Thymus (tissue), 11 donors: ENCODE data around the gene NCF4. TPM values are rescaled to one million over a fixed set of nuclear protein-coding genes. Genes with fewer than 3 reads are reported as not detected.

ENCODE experiments used
- DNase-seq, 9 donors: peaks; one replicate each; pipeline ENCODE4 v3.0.0-alpha.2; 2013; ENCODE audit warnings: low spot score in 9 of 9, low read depth in 6 of 9, missing footprints in 1 of 9
- H3K27ac ChIP-seq, 2 donors: one replicate each; pipeline ENCODE4 v1.5.1; 2013; ENCODE audit warnings: control low read depth in 1 of 2, low read depth in 1 of 2, low read length in 1 of 2, mild to moderate bottlenecking in 1 of 2, moderate library complexity in 1 of 2
- H3K27me3 ChIP-seq, 2 donors: one replicate each; pipeline ENCODE4 v1.5.1; 2013; ENCODE audit warnings: low read length in 1 of 2; ENCODE audit not compliant: control insufficient read depth in 2 of 2, insufficient read depth in 1 of 2
- H3K36me3 ChIP-seq, 2 donors: one replicate each; pipeline ENCODE4 v1.5.1; 2013; ENCODE audit warnings: low read length in 1 of 2, mild to moderate bottlenecking in 1 of 2, moderate library complexity in 1 of 2; ENCODE audit not compliant: control insufficient read depth in 2 of 2, insufficient read depth in 2 of 2
- H3K4me1 ChIP-seq, 2 donors: one replicate each; pipeline ENCODE4 v1.5.1; 2013; ENCODE audit warnings: low read length in 2 of 2; ENCODE audit not compliant: control insufficient read depth in 2 of 2, insufficient read depth in 2 of 2
- H3K4me3 ChIP-seq, 2 donors: one replicate each; pipeline ENCODE4 v1.5.1; 2013; ENCODE audit warnings: low read length in 2 of 2, control low read depth in 1 of 2, mild to moderate bottlenecking in 1 of 2
- H3K9me3 ChIP-seq, 2 donors: one replicate each; pipeline ENCODE4 v1.5.1; 2013; ENCODE audit warnings: low read length in 1 of 2, mild to moderate bottlenecking in 1 of 2; ENCODE audit not compliant: control insufficient read depth in 2 of 2, insufficient read depth in 1 of 2
- WGBS: extraction: QIAGEN DNeasy Blood & Tissue Kit; methylation state at CpG from one replicate; pipeline ENCODE4 v1.1.7; 2013; 5-methylcytosine and 5-hydroxymethylcytosine counted together
- polyA plus RNA-seq: library from polyadenylated mRNA; stranded (reverse); fragments of 200-250 nt; gene quantifications from one replicate; pipeline ENCODE4 v1.2.3, GENCODE V29; 2013
- total RNA-seq: library from RNA; stranded (reverse); fragments of 120-200 nt; gene quantifications from one replicate; pipeline ENCODE4 v1.2.4, GENCODE V29; 2013
- donor health status: healthy.

The NCF4 gene
- total and polyA plus RNA-seq, 2 donors = 17.6 to 24.0 TPM

DNA sequence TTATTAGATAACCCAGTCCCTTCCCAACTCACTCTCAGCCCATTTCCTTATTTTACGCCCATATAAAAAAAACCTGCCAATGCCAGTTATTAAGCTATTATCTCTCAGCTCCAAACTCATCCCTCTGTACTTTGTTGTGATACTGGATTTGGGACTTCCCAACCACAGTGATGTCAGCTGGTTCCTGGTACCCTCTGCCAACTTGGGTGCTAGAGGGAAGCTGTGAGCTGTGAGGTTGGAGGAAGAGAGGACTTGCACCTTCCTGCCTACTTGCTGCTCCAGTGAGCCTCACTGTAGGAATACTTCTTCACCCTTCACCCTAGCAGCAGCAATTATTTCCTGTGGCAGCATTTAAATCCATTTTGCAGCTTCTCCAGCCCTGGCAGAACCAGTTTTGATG, 33.5 kb downstream of the NCF4 start:
- H3K4me1 ChIP-seq = no peaks in the 10 kb centered on the region
- no peaks in the 10 kb centered on the region for H3K36me3 ChIP-seq
- H3K9me3 ChIP-seq = peaks cover 0 to 6% of the 10 kb centered on the region in 2 donors
- no peak overlapping the region for H3K27ac ChIP-seq
- no peak for DNase-seq
- WGBS = 94% methylated on average over 1 of the region's 1 CpG
- no peaks in the 10 kb centered on the region for H3K27me3 ChIP-seq
- H3K4me3 ChIP-seq = no peak overlapping the region

DNA sequence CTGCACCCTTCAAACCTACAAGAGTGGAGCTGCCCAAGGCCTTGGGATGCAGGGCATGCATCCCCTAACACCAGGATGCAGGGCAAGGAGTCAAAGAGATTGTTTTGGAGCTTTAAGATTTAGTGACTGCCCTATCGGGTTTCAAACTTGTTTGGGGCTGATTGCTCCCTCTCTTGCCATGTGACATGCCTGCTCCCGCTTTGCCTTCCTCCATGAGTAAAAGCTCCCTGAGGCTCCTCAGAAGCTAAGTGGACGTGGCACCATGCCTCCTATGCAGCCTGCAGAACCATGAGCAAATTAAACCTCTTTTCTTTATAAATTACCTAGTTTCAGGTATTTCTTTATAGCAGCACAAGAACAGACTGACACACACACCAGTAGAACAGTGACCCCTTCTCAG, 36.8 kb downstream of the NCF4 start:
- Histone ChIP-seq H3K4me1 (peaks cover 0 to 21% of the 10 kb centered on the region in 2 donors), H3K9me3 (peaks cover 0 to 8% of the 10 kb centered on the region in 2 donors), H3K4me3 (no peak overlapping the region), H3K27ac (no peak overlapping the region), H3K27me3 (no peaks in the 10 kb centered on the region), H3K36me3 (no peaks in the 10 kb centered on the region)
- no peak for DNase-seq
- 92% methylated on average over 3 of the region's 3 CpGs for WGBS

DNA sequence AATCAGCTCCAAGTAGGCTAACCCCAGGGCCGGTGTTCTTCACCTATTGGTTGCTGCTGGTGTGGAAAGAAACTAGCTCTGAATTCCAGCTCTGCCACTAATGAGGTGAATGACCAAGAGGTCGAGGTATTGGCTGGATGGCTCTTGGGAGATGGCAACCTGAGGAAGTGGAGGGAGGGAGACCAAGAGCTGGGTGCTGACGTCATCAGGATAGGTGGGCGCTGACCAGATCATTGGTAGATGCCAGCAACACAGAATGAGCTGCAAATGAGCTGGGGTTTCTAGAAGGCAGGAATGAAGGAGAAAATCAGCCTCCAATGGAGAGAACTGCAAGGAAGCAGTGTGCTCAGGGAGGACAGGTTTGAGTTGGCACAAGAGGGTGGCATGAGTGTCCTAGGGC, 37.9 kb downstream of the NCF4 start:
- no peak overlapping the region for H3K4me3 ChIP-seq
- no peak for DNase-seq

DNA sequence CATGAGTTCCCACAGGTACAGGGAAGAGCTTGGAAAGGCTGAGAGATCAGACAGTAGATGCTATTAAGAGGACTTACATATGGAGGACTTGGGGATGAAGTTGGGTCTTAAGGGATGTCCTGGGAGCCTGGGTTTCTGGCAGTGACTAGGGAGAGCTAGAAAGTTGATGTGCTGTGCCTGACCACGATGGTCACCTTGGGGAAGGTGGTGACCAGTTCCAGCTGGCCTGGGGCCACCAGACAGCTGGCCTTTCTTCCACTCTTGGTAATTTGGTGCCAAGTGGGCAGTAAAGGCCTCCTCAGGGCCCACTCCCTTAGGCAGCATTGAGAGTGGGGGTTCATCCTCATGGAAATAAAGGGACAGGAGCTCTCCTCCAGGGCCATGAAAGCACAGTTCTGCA, 38.7 kb downstream of the NCF4 start:
- H3K4me1 ChIP-seq = peaks cover 0 to 21% of the 10 kb centered on the region in 2 donors
- H3K27me3 ChIP-seq = no peaks in the 10 kb centered on the region
- H3K4me3 ChIP-seq = no peak overlapping the region
- H3K36me3 ChIP-seq = no peaks in the 10 kb centered on the region
- no peak overlapping the region for H3K27ac ChIP-seq
- 90% methylated on average over 1 of the region's 1 CpG for WGBS
- H3K9me3 ChIP-seq = peaks cover 0 to 8% of the 10 kb centered on the region in 2 donors
- DNase-seq = no peak

More for the DNA sequence above, 37.9 kb downstream of the NCF4 start:
- H3K4me1 ChIP-seq = peaks cover 0 to 21% of the 10 kb centered on the region in 2 donors
- no peaks in the 10 kb centered on the region for H3K27me3 ChIP-seq
- H3K36me3 ChIP-seq = no peaks in the 10 kb centered on the region
- H3K27ac ChIP-seq = no peak overlapping the region
- H3K9me3 ChIP-seq = peaks cover 0 to 8% of the 10 kb centered on the region in 2 donors
- 80% methylated on average over 4 of the region's 4 CpGs for WGBS

DNA sequence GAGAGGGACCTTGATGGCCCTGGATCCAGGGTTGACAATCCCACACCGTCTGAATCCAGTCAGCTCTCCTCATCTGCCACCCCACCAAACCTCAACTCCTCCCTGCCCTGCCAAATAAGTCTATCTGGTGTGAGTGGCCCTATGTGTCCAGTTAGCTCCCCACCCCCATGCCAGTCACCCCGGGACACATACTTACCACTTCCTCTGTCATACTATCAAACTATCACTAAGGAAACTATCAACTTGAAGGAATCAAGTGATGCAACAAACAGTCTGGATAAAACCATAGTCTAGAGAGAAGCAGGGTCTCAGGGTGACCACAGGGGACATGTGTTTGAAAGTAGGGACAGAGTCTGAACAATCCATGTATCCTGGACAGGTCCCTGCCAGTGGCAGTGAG, 39.4 kb downstream of the NCF4 start:
- Histone ChIP-seq H3K27me3 (no peaks in the 10 kb centered on the region), H3K36me3 (no peaks in the 10 kb centered on the region), H3K4me3 (no peak overlapping the region), H3K9me3 (peaks cover 0 to 8% of the 10 kb centered on the region in 2 donors), H3K27ac (no peak overlapping the region), H3K4me1 (peaks cover 0 to 21% of the 10 kb centered on the region in 2 donors)
- DNase-seq = no peak
- 82% methylated on average over 2 of the region's 2 CpGs for WGBS

DNA sequence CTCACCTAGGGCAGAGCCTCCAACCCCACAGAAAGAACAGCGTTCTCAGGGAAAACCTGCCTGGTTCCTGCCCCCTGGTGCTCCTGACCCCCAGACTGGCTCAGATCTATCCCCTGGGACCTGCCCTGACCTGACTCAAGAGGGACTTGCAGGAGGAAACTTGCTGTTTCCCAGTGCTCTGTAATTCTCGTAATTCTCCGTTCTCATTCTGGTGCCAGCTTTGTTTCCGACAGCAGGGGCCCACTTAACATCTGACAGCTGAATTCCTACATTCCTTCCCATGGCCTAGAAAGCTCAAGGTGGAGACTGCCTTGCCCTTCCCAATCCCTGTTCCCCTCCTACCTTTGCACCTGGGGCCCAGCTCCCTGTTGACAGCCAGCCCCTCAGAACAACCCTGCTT, 40.1 kb downstream of the NCF4 start:
- Histone ChIP-seq H3K27me3 (no peaks in the 10 kb centered on the region), H3K36me3 (no peaks in the 10 kb centered on the region), H3K9me3 (peaks cover 0 to 6% of the 10 kb centered on the region in 2 donors), H3K4me3 (no peak overlapping the region), H3K27ac (peak overlapping the region; percentile 52 to 61), H3K4me1 (peaks cover 0 to 21% of the 10 kb centered on the region in 2 donors)
- no peak for DNase-seq
- WGBS = 85% methylated on average over 4 of the region's 4 CpGs

DNA sequence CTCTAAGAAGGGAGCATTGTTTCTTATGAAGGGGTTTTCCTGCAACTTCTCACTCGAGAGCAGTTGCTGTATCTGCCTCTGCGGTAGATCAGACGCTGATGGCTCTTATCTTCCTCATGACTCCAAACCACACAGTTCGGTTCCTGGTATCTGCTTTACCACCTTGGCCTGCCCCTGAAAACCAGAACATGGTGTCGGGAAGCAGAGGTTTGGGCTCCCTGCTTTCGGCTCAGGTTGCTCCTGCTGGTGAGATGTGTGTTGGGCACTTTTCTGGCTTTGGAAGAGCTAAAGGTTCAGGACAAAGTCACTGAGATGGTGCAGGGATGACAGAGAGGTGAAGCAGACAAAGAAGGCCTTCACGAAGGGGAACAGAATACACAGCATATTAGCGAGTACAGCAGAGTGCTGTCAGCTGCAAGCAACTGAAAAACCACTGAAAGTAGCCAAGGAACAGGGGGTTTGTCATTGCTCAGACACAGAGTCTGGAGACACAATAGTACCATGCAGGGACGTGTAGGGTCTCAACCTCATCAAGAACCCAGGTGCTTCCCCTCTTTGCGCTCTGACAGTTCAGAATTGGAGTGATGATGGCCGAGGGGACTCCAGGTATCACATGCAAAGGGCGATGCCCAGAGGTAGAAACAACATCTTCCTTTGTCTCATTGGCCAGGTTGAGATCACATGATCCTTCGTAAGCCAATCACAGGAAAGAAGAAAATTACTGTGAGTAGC, 40.8 kb downstream of the NCF4 start:
- WGBS = 84% methylated on average over 13 of the region's 13 CpGs
- peak overlapping the region in 1 of 2 donors; percentile 61 for H3K27ac ChIP-seq

DNA sequence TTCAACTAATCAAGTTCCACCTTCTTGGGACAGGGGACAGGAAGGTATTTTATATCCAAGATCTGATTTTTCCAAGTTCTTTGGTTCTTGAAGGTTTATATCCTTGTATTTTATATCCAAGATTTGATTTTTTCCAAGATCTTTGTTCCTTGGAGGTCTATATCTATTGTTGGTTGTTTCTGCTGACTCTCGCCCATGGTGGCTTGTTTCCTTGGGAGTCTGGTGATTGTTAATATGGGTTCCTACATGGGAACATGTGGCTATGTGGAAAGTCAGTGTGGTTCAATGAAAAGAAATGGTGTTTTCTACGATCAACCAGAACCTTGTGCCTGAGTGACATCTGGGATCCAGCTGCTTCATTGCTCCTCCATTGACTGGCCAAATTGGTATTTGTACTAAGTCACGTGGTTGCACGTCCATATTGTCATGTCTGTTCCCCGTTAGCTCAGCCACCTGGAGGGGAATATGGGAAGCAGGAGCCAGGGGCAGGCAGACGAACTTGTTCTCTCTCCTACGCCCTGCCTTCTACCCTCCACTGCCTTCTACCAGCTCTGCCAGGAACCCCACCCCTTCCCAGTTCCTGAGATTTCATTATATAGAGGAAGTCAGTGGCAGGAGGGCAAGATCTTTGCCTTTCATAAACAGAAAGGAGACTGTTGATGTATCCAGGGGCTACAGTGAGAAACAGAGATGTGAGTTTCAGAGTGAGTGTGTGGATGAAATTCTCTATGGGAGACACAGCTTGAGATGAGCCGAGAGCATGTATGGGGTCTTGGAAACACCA, 41.5 kb downstream of the NCF4 start:
- H3K4me1 ChIP-seq = peaks cover 0 to 21% of the 10 kb centered on the region in 2 donors
- DNase-seq = no peak
- H3K9me3 ChIP-seq = peaks cover 0 to 2% of the 10 kb centered on the region in 2 donors
- H3K27me3 ChIP-seq = no peaks in the 10 kb centered on the region
- no peaks in the 10 kb centered on the region for H3K36me3 ChIP-seq
- no peak overlapping the region for H3K27ac ChIP-seq
- 90% methylated on average over 8 of the region's 8 CpGs for WGBS
- H3K4me3 ChIP-seq = no peak overlapping the region

More for the DNA sequence above, 40.8 kb downstream of the NCF4 start:
- H3K4me3 ChIP-seq = no peak overlapping the region
- peaks cover 0 to 2% of the 10 kb centered on the region in 2 donors for H3K9me3 ChIP-seq
- no peaks in the 10 kb centered on the region for H3K27me3 ChIP-seq
- no peaks in the 10 kb centered on the region for H3K36me3 ChIP-seq
- peaks cover 0 to 21% of the 10 kb centered on the region in 2 donors for H3K4me1 ChIP-seq
- peak in 2 of 9 donors; percentile 14 to 47 for DNase-seq

DNA sequence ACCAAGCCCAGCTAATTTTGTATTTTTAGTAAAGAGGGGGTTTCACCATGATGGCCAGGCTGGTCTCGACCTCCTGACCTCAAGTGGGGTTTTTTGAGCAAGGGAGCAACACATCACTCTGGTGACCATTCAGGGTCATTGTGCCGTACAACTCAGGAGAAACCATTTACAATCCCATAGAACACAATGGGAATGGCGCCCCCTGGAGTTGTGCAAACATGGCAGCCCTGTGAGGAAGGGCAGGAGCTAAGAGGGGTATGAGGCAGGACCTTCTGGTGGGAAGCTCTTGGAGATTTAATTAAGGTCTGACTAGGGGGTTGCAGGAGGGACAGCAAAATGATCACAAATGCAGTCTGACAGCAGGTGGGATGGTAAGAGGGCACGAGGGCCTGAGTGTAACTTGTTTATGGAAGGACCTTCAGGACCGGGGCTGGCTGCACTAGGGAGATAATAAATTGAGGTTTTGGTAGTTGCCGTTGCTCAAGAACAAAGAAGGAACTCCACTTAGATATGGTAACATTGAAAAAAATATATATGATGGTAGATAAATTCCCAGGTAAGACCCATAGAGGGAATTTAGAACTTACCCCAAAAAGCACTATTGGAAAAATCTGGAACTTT, 43.6 kb downstream of the NCF4 start:
- DNase-seq = no peak
- WGBS = 74% methylated on average over 6 of the region's 6 CpGs
- H3K27ac ChIP-seq = no peak overlapping the region
- peaks cover 0 to 21% of the 10 kb centered on the region in 2 donors for H3K4me1 ChIP-seq
- H3K4me3 ChIP-seq = no peak overlapping the region
- H3K9me3 ChIP-seq = peaks cover 0 to 2% of the 10 kb centered on the region in 2 donors
- H3K27me3 ChIP-seq = no peaks in the 10 kb centered on the region
- no peaks in the 10 kb centered on the region for H3K36me3 ChIP-seq
